ENCODE measurements around the gene TRIM2.

The TRIM2 gene

GRCh38 chr4:153159728-153160221 lies 44.5 kb upstream of the TRIM2 start:
- TF ChIP-seq SIN3A (IDR thresholded peaks at IDR 0.05; ENCODE audit: borderline replicate concordance, insufficient read depth, low read length) (no peak), TAF1 (IDR thresholded peaks at IDR 0.05; ENCODE audit: borderline replicate concordance, insufficient read depth, low read length) (no peak), FOXP2 (optimal IDR thresholded peaks at IDR 0.05; ENCODE audit: borderline replicate concordance, extremely low read depth, extremely low read length, insufficient read depth) (no peak), REST (IDR thresholded peaks at IDR 0.05; ENCODE audit: insufficient read depth in 1 of 2, low read depth in 2 of 2, low read length in 2 of 2) (no peak), POLR2AphosphoS5 (IDR thresholded peaks at IDR 0.05; ENCODE audit: low read depth, low read length) (no peak)

GRCh38 chr4:153160821-153161220 lies 43.4 kb upstream of the TRIM2 start:
- no peak for TF ChIP-seq TAF1 (IDR thresholded peaks at IDR 0.05; ENCODE audit: borderline replicate concordance, insufficient read depth, low read length)
- TF ChIP-seq FOXP2 (optimal IDR thresholded peaks at IDR 0.05; ENCODE audit: borderline replicate concordance, extremely low read depth, extremely low read length, insufficient read depth): no peak
- no peak for TF ChIP-seq REST (IDR thresholded peaks at IDR 0.05; ENCODE audit: insufficient read depth in 1 of 2, low read depth in 2 of 2, low read length in 2 of 2)

- TF ChIP-seq FOXP2 (optimal IDR thresholded peaks at IDR 0.05; ENCODE audit: borderline replicate concordance, extremely low read depth, extremely low read length, insufficient read depth) (no peak), SIN3A (IDR thresholded peaks at IDR 0.05; ENCODE audit: borderline replicate concordance, insufficient read depth, low read length) (no peak), REST (IDR thresholded peaks at IDR 0.05; ENCODE audit: insufficient read depth in 1 of 2, low read depth in 2 of 2, low read length in 2 of 2) (no peak), TAF1 (IDR thresholded peaks at IDR 0.05; ENCODE audit: borderline replicate concordance, insufficient read depth, low read length) (no peak), POLR2AphosphoS5 (IDR thresholded peaks at IDR 0.05; ENCODE audit: low read depth, low read length) (no peak)
These were observed 42.8 kb upstream of the TRIM2 start for GRCh38 chr4:153161226-153161963.

- TF ChIP-seq TAF1 (IDR thresholded peaks at IDR 0.05; ENCODE audit: borderline replicate concordance, insufficient read depth, low read length) (no peak), FOXP2 (optimal IDR thresholded peaks at IDR 0.05; ENCODE audit: borderline replicate concordance, extremely low read depth, extremely low read length, insufficient read depth) (no peak), SIN3A (IDR thresholded peaks at IDR 0.05; ENCODE audit: borderline replicate concordance, insufficient read depth, low read length) (no peak), POLR2AphosphoS5 (IDR thresholded peaks at IDR 0.05; ENCODE audit: low read depth, low read length) (no peak), REST (IDR thresholded peaks at IDR 0.05; ENCODE audit: insufficient read depth in 1 of 2, low read depth in 2 of 2, low read length in 2 of 2) (no peak)
These were observed 37.3 kb upstream of the TRIM2 start for GRCh38 chr4:153166716-153167501.
